Transverse colon (tissue), 4 donors: ENCODE data around the gene GREM2. TPM values are rescaled to one million over a fixed set of nuclear protein-coding genes. Genes with fewer than 3 reads are reported as not detected.

Experiments used
- DNase-seq: peaks from one replicate; pipeline ENCODE4 v3.0.0-alpha.2; 2019
- H3K27ac ChIP-seq, 4 donors: fragments of 200-600 bp; sonication (generic); 2 replicates each; pipeline ENCODE4 v1.5.1; 2016 to 2018; ENCODE audit warnings: inconsistent platforms in 4 of 4
- H3K27me3 ChIP-seq: fragments of 200-600 bp; sonication (generic); 2 replicates; pipeline ENCODE4 v1.5.1; 2017; ENCODE audit warnings: inconsistent platforms
- H3K36me3 ChIP-seq, 4 donors: fragments of 200-600 bp; sonication (generic); 2 replicates each; pipeline ENCODE4 v1.5.1; 2017 to 2019; ENCODE audit warnings: inconsistent platforms in 4 of 4
- H3K4me1 ChIP-seq, 4 donors: fragments of 200-600 bp; sonication (generic); 2 replicates each; pipeline ENCODE4 v1.5.1; 2017 to 2020; ENCODE audit warnings: inconsistent platforms in 4 of 4
- H3K4me3 ChIP-seq, 4 donors: fragments of 200-600 bp; sonication (generic); 1 replicate in 1 of 4; 2 replicates in 3 of 4; pipeline versions ENCODE4 v1.5.1 to v1.6.1; 2017 to 2019; ENCODE audit warnings: inconsistent platforms in 4 of 4
- H3K9me3 ChIP-seq, 2 donors: fragments of 200-600 bp; sonication (generic); 2 replicates each; pipeline ENCODE4 v1.5.1; 2017 to 2019; ENCODE audit warnings: inconsistent platforms in 2 of 2
- CTCF ChIP-seq, 5 experiments: fragments of 200-600 bp in 3 of 5; fragments of 450-650 bp in 2 of 5; sonication (generic) in 3 of 5; IDR thresholded peaks; 1 replicate in 2 of 5; 2 replicates in 3 of 5; pipeline ENCODE4 v1.5.1; 2016 to 2017; ENCODE audit warnings: antibody characterized with exemption in 5 of 5, inconsistent platforms in 3 of 5, mild to moderate bottlenecking in 2 of 5, moderate library complexity in 1 of 5
- EP300 ChIP-seq: sonication (generic); formaldehyde crosslinking; IDR thresholded peaks from one replicate; pipeline ENCODE4 v1.6.1; 2017; ENCODE audit warnings: antibody characterized with exemption, low read depth
- POLR2A ChIP-seq: fragments of 450-650 bp; IDR thresholded peaks from one replicate; pipeline ENCODE4 v1.6.1; 2016; ENCODE audit warnings: antibody characterized with exemption, mild to moderate bottlenecking, moderate library complexity
- POLR2AphosphoS5 ChIP-seq, 3 donors: sonication (generic); formaldehyde crosslinking; IDR thresholded peaks; one replicate each; pipeline ENCODE4 v1.6.1; 2016; ENCODE audit warnings: antibody characterized with exemption in 3 of 3
- WGBS, 2 donors: methylation state at CpG; one replicate each; pipeline ENCODE4 v1.1.5; 2018; ENCODE audit warnings: low coverage in 1 of 2; 5-methylcytosine and 5-hydroxymethylcytosine counted together
- in situ Hi-C, 4 donors: fragments of 200-750 bp; cut with MboI; loops; one replicate each; pipeline versions ENCODE4 v1.15.0 to v1.15.1; 2017; ENCODE audit warnings: low sequenced_read_pairs in 3 of 4, low pct_ligation_motif_present in 1 of 4, low pct_unique_long_range_greater_than_20kb in 1 of 4
- intact Hi-C: fragments of 100-400 bp; cut with DNase I; formaldehyde crosslinking; loops from one replicate; pipeline ENCODE4 v1.15.1; 2023; ENCODE audit warnings: low total_unique reads
- total RNA-seq, 4 donors: library from RNA; depleted of rRNA; stranded (reverse); fragments of >200 nt; gene quantifications; one replicate each; pipeline ENCODE4 v1.1.0, GENCODE V29; 2016

The GREM2 gene
- total RNA-seq, 4 donors from 2014 or later, result 2.8 to 13.1 (median 4.9) TPM

- intact Hi-C loops, result loop anchor here (10.0 kb wide), 1 partner anchor 425 kb away; no protein-coding TSS in a partner anchor
- no peak overlapping the region for H3K4me3 ChIP-seq
- WGBS, 2 donors, result 64 to 76% methylated on average over 6 to 19 of the region's 19 CpGs
These were observed 8.1 kb upstream of the GREM2 start for GRCh38 chr1:240619906-240620621.

GRCh38 chr1:240619357-240619756 lies 7.4 kb upstream of the GREM2 start:
- no peak for DNase-seq
- Histone ChIP-seq H3K4me1 (no peaks in the 10 kb centered on the region), H3K27ac (no peak overlapping the region), H3K27me3 (no peaks in the 10 kb centered on the region), H3K9me3 (no peaks in the 10 kb centered on the region), H3K4me3 (no peak overlapping the region), H3K36me3 (no peaks in the 10 kb centered on the region)
- intact Hi-C loops (loop anchor here (10.0 kb wide), 1 partner anchor 425 kb away; no protein-coding TSS in a partner anchor), in situ Hi-C loops (loop anchor here in 2 of 4 donors (10.0 to 25.0 kb wide), 2 partner anchors 432 to 435 kb away; no protein-coding TSS in a partner anchor)
- WGBS, 2 donors, result 66 to 78% methylated on average over 2 to 5 of the region's 5 CpGs
- TF ChIP-seq POLR2AphosphoS5 (IDR thresholded peaks at IDR 0.05) (no peak), POLR2A (no peak), EP300 (no peak), CTCF (IDR thresholded peaks at IDR 0.05) (no peak)

More at GRCh38 chr1:240619906-240620621, 8.1 kb upstream of the GREM2 start:
- Histone ChIP-seq H3K27ac (no peak overlapping the region), H3K9me3 (no peaks in the 10 kb centered on the region), H3K4me1 (no peaks in the 10 kb centered on the region), H3K27me3 (no peaks in the 10 kb centered on the region), H3K36me3 (no peaks in the 10 kb centered on the region)
- no peak for DNase-seq
- no peak for TF ChIP-seq POLR2AphosphoS5 (IDR thresholded peaks at IDR 0.05)
- in situ Hi-C loops, result loop anchor here in 2 of 4 donors (10.0 to 25.0 kb wide), 2 partner anchors 433 to 435 kb away; no protein-coding TSS in a partner anchor

- TF ChIP-seq POLR2AphosphoS5 (IDR thresholded peaks at IDR 0.05) (no peak), EP300 (no peak), CTCF (IDR thresholded peaks at IDR 0.05) (no peak), POLR2A (no peak)
- intact Hi-C loops, result loop anchor here (10.0 kb wide), 1 partner anchor 424 kb away; no protein-coding TSS in a partner anchor
- Histone ChIP-seq H3K9me3 (no peaks in the 10 kb centered on the region), H3K36me3 (no peaks in the 10 kb centered on the region), H3K4me1 (no peaks in the 10 kb centered on the region), H3K27ac (no peak overlapping the region), H3K27me3 (no peaks in the 10 kb centered on the region), H3K4me3 (no peak overlapping the region)
- 60 to 84% methylated on average over 4 of the region's 4 CpGs for WGBS, 2 donors
- in situ Hi-C loops, result loop anchor here in 2 of 4 donors (10.0 to 25.0 kb wide), 2 partner anchors 432 to 434 kb away; no protein-coding TSS in a partner anchor
- no peak for DNase-seq
These were observed 7.0 kb upstream of the GREM2 start for GRCh38 chr1:240618946-240619345.

GRCh38 chr1:240616018-240616417 lies 4.1 kb upstream of the GREM2 start:
- Histone ChIP-seq H3K36me3 (no peaks in the 10 kb centered on the region), H3K27ac (no peak overlapping the region), H3K9me3 (no peaks in the 10 kb centered on the region), H3K4me1 (peaks cover 0 to 17% (median 4%) of the 10 kb centered on the region in 4 donors), H3K27me3 (peaks cover 5% of the 10 kb centered on the region), H3K4me3 (no peak overlapping the region)
- DNase-seq, result no peak
- TF ChIP-seq EP300 (no peak), CTCF (IDR thresholded peaks at IDR 0.05) (no peak), POLR2AphosphoS5 (IDR thresholded peaks at IDR 0.05) (no peak), POLR2A (no peak)
- intact Hi-C loops, result loop anchor here (10.0 kb wide), 1 partner anchor 421 kb away; no protein-coding TSS in a partner anchor
- 88 to 95% methylated on average over 4 of the region's 4 CpGs for WGBS, 2 donors
- in situ Hi-C loops, result loop anchor here in 2 of 4 donors (10.0 to 25.0 kb wide), 2 partner anchors 429 to 431 kb away; no protein-coding TSS in a partner anchor
